ENCODE measurements around the gene OR10A2.

GRCh38 chr11:6862961-6863360, at the start of gene OR10A2:
- no peak for TF ChIP-seq CTCF (IDR thresholded peaks at IDR 0.05)
- TF ChIP-seq POLR2A (IDR thresholded peaks at IDR 0.05), result no peak
